Measurements from ENCODE around the gene PCNX4.
"Not testable (repeated sequence)": the region's sequence is repeated elsewhere in the genome, so short reads cannot be mapped to it uniquely, and the experiment has no call there.

The PCNX4 gene

DNA sequence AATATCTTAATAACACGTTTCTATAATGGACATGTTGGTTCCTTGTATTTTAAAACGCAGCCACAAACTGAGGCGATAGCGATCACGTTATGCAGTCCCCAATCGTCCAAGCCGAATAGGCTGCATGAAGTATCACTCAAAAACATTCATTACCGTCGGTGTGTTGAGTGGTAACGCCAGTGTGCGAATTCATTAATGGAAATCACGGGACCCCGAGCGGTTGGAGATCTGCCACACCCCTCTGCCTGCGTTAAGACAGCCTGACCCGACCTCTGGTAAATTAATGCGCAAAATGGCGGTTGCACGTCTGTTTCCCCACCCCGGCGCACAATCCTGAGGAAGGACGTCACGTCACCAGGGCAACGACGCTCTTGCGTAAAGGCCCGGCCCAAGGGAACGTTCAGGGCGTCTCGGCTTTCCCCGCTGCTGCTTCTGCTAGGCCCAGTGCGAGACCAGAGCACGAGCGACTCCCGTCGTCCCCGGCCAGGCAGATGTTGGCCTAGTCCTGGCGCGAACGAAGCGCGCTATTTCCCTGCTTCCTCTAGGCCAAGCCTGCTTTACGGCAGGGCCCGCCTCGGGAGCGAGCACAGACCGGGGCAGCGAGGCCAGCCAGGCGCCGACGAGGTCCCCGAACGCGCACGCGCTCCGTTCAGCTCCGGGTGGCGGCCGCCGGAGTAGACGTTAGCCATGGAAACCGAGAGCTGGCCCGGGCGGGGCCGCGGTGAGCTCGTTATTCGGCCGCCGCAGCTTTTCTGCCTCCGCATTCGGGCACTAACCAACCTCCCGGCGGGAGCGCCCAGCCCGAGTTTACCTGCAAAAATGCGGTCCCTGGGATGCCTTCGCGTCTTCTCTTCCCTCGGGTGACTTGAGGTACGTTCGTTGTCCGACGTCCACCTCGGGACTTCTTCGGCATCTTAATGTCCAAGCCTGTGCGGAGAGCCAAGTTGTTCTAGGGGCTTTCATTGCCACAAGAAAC is at the start of gene PCNX4:
Gene PCNX4, plus strand, starts transcription at position 374 of the 976 bp plus-strand sequence. CDS start 15,716 bp downstream, outside the sequence.
- peak; percentile 81 to 88 for DNase-seq (ENCODE audit: low read depth in 2 of 2)

DNA sequence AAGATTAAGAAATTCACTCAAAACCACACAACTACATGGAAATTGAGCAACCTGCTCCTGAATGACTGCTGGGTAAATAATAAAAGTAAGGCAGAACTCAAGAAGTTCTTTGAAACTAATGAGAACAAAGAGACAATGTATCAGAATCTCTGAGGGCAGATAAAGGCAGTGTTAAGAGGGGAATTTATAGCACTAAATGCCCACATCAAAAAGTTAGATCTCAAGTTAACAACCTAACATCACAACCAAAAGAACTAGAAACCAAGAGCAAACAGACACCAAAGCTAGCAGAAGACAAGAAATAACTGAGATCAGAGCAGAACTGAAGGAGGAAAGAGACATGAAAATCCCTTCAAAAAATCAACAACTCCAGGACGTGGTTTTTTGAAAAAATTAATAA is 43.7 kb upstream of the PCNX4 start:
- DNase-seq (ENCODE audit: low read depth in 2 of 2) = not testable (repeated sequence)

DNA sequence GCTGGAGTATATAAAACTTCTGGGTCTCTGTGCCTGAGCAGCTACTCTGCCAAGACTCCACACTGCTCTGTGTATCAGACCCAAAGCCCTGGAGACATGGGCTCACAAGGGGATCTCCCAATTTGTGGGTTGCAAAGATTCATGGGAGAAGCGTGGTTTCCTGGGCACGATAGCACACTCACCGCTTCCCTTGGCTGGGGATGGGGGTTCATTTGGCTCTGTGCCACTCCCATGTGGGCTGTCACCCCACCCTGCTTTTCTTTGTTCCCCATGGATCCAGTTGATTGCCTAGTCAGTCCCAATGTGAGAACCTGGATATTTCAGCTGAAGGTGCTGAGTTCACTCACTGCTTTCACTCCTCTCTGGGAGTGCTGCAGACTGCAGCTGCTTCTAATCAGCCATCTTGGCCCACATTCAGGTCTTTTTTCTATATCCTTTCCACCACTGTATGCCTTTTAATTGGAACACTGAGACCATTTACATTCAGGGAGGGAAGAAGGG is 40.0 kb upstream of the PCNX4 start:
- DNase-seq (ENCODE audit: low read depth in 2 of 2) = no peak

DNA sequence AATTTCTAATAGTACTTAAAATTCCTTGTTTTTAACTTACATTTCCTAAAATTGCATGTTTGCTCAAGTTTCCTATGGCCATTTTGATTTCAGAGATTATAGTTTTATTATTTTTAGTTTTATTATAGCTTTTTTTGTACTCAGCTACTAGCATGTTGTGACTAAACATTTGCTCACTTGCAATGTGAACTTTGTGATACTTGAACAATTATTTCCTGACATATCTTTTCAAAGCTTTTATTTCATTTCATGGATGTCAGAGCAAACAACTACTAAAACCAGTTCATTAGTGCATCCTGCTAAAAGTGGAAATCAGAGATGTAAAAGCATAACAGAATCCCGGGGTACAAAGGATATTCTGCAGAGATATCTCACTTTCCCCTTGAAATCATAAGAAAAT is 33.6 kb upstream of the PCNX4 start:
- no peak for DNase-seq (ENCODE audit: low read depth in 2 of 2)

DNA sequence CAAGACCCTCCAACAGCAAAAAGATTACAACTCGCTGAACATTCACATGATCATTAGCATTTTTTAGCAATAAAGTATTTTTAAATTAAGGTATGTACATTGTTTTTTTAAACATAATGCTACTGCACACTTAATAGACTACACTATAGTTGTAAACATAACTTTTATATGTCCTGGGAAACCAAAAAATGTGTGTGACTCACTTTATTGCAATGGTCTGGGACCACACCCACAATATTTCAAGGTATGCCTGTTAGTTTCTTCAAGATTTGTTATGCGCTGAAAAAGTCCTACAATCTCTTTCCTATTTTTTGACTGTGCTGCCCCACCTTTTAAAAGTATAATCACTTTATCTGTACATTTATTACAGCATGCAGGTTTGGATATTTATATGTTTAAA is 30.4 kb upstream of the PCNX4 start:
- no peak for DNase-seq (ENCODE audit: low read depth in 2 of 2)

DNA sequence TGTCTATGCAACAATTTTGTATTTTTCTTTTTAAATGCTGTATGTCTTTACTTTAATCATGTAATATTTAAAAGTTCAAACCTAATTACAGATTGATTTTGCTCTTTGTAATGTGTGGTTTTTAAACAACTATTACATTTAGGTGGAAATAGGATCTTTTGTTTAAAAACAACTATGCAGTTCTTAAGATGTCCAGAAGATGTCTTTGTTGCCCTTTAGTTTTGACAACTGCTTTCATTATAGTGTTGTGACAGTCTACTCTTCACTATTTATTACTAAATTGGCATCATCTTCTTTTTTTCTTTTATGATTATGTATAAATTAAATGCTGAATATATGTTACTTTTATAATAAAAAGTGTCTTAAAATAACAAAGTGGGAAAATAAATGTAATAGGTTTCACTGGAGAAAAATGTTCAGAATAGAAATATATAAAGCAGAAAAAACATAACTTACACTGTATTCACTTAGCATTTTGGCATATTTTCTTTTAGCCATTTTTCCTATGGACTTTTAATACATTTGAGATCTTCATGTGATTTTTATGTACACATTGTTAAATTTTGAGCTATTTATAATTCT is 27.1 kb upstream of the PCNX4 start:
- no peak for DNase-seq (ENCODE audit: low read depth in 2 of 2)

DNA sequence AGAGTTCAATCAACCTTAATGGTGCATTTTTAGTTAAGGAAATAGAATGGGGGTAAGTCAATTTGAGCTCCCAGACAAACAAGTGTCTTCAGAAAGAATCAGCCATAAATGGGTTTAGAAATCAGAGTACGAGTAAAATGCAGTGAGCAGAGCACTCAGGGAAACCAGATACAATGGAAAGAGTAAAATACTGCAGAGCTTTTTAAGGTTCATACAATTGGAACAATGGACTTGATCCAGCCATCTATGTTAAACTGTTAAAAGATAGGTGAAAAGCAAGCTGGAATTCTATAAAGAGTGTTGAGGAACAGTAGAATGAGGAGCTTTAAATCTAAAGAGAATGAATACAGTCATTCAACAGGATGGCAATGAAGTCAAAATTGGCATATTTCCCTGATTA is 23.8 kb upstream of the PCNX4 start:
- no peak for DNase-seq (ENCODE audit: low read depth in 2 of 2)

DNA sequence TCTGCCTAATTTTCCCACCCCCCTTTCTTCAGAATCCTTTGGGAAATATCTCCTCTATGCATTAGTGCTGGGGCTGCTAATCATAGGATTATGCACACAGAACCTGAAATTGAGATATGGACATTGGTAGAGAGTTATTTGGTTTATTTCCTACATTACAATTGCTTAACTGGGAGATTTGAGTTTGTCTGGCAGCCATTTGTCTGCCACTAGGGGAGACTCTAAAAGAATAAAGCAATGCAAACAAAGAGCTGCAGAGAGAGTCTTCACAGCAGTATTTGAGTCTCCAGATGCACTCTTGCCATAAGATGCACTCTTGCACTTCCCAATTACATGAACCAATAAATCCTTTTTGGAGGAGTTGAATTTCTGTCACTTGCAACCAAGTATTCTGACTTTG is 12.0 kb upstream of the PCNX4 start:
- DNase-seq (ENCODE audit: low read depth in 2 of 2) = no peak

DNA sequence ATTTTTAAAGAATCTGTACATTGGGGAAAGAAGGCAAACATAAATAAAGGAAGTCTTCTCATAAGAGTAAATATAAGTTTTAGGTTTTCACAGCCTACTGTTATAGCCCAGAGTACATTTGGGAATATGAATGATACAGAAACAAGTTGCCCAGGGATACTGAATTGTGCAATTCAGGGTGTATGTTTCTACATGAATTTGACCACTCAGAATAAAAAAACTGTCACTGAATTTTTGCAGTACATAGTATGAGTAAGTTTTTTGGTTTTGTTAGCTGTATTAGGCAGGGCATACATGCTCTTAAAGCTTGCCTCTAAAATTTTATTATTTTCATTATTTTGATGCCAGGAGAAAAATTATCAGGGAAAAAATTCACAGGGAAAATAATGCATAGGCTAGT is 6.6 kb upstream of the PCNX4 start:
- no peak for DNase-seq (ENCODE audit: low read depth in 2 of 2)

DNA sequence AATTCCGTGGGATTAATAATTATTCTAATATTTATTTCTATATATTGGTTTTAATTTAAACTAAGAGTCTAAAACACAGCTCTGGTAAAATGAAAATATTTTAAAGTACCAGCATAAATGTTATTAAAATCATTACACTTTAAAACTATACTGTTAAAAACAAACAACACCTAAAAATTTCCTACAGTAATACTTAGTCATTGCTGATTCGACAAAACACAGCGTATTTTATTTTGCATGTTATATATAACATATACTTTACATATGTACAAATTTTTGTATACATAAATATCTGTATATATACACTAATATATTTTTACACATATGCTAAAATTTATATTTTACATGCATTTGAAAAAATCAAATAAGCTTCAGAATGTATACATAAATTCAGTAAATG is 6.0 kb upstream of the PCNX4 start:
- no peak for DNase-seq (ENCODE audit: low read depth in 2 of 2)

DNA sequence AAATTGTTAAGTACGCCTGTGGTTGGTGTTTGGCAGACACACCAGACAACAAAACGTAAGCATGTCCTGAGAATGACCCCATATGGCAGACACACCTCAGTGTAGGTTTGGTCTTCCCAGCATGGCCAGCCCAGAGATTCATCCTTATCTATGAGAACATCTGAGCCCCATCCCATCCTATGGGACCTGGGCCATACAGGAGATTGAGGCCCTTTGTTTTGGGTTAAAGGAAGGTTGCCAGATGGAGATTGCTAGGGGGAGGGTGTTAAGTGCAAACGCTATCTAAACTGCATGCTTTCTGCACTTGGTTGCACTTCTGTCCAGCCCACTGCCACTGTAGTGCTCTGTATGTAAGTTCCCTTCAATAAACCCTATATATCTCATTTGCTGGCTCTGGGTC is 4.1 kb upstream of the PCNX4 start:
- DNase-seq (ENCODE audit: low read depth in 2 of 2) = no peak

DNA sequence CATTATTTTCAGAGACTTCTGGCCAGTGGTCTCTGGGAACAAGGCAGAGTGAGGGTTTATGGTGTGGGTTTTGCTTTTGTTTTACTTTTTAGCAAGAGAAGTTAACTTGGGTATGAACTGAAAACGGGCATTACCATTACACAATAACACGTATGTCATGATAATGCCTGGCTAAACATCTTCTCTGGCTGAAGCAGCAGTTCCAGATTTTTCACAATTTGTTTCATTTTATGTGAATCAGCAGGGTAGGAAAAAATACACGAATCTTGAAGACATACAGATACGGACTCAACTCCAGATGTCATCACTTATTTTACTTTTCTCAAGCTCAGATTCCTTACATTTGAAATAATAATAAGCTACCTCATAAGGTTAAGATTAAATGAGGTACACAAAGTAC is 2.5 kb upstream of the PCNX4 start:
- DNase-seq (ENCODE audit: low read depth in 2 of 2) = no peak

DNA sequence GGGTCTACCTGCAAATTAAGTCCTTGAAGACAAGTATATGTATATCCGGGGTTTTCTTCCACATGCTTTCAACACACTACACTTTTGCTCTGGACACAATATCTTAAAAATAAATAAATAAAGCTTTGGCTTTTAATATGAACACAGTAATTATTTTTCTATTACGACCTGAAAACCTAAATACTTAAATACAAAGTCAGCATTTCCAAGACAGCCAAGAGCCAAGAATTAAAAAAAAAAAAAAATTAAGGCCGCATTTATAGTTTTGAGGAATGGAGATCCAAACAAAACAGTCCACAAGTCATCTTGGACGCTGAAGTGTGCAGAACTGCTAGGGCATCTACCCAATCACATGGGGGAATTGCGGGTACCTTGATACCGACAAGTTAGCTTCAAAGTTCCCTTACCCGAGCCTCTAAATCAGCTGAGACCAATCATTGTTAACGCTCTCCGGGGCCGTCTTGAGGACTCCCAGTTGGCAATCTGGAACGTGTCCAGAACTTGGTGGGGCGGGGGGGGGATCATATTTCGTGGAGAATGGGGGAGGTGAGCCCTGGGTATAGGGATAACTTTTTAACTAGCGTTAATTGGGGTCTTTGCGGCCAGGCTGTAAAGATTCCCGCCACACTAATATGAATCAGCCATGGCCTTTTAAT is 731 bp upstream of the PCNX4 start:
- DNase-seq (ENCODE audit: low read depth in 2 of 2) = no peak

DNA sequence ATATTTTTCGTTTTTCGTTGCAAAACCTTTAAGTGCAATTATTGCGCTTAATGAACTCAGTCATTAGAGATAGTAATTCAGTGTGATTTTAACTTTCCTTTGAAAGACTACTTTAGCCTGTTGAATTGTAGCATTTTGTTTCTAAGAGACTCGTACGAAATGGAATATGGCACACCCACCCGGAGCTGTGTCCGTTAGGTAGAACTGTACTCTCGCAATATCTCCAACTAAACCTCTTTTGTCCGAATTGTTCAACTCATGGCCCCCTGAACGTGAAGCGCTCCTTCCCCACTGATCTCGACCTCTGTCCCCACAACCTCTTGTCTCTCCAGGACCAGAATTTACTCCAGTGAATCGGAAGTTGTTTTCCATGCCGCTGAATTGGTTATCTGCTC is 800 bp downstream of the PCNX4 start:
- no peak for DNase-seq (ENCODE audit: low read depth in 2 of 2)

DNA sequence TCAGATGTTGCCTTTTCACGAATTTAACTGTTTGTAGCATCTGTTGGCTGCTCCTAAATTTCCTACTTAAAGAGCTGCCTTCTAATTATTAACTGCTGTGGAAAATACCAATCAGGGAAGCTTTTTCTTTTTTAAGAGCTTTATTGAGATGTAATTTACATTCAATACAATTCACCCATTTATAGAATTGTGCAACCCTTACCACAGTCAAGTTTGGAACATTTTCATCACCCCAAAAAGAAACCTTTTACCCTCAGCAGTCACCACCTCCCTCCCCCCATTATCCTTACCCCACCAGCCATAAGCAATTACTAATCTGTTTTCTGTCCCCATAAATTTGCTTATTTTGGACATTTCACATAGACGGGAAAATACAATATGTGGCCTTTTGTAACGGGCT is 1.4 kb downstream of the PCNX4 start:
- DNase-seq (ENCODE audit: low read depth in 2 of 2) = no peak

DNA sequence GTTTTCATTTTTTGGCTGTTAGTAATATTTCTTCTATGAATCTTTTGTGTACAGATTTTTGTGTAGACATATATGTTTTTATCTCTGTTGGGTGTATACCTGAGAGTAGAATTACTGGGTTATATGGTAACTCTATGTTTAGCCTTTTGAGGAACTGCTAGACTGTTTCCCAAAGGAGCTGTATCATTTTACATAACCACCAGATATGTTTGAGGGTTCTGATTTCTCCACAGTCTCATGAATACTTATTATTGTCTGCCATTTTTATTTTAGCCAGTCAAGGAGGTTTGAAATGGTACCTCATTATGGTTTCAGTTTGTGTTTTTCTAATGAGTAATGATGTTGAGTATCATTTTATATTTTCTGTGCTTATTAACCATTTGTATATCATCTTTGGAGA is 1.9 kb downstream of the PCNX4 start:
- DNase-seq (ENCODE audit: low read depth in 2 of 2) = no peak

DNA sequence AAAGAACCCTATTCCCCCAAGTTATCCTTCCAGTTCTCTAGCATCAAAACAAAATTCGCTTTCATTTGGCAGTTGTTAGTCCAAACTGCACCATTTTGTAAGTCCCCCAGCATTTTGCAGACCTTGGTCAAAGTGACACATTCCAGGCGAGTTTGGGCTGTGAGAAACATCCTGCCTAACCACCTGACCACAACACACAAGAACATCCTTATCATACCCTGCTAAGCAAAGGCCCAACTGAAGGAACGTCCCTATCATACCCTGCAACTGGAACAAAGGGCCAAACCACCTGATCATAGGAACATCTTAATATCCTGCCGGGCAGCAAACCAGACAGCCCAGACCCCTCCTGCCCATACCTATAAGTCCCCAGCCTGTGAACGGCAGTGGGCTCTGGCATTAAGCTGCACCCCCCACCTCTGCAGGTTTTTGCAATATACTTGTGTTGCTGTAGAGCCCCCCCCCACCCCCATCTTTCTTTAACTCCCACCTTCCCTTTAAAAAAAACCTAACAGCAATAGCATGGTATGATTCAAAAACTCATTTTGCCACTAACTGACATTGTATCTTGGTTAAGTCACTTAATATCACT is 2.7 kb downstream of the PCNX4 start:
- DNase-seq (ENCODE audit: low read depth in 2 of 2) = no peak

DNA sequence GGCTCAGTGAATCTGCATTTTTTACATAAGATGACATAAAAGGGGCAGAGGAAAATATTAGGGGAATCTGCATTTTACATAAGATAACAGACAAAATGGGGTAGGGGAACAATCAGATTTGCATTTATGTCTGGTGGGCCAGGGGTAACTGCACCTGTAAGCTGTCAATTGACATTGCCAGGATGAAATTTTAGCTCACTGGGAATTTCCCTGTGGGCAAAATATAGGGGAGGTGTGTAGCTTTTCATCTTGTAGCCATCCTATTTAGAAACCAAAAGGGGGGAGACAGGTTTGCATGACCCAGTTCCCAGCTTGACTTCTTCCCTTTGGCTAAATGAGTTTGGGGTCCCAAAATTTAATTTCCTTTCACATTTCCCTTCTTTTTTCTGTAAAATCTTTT is 3.5 kb downstream of the PCNX4 start:
- no peak for DNase-seq (ENCODE audit: low read depth in 2 of 2)

DNA sequence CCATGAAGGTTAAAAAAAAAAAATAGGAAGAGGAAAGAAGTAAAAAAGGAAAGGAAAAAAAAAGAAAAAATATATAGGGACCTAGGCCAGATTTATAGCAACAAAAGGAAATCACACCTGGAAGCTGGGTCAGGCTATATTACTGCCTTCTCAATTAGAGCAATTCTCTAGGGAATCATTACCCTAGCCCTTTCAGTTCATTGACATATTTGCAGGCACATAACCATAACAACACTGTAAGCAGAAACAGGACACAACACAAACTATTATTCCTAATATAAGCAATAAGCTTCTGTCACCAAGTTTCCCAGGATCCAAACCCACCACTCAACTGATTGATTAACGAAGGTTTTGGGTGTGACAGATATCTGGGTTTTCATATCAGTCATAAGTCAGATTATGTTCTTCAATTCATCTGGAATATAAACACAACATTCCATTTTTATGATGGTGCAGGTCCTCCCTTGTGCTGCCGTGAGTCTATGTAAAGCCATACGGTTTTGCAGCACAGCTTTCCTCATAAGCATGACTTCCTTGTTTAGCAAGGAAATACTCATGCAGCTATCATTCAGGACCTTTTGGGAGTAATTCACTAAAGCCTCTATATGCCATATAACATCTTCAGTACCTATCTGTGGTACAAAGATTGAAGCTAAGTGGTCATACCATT is 4.2 kb downstream of the PCNX4 start:
- DNase-seq (ENCODE audit: low read depth in 2 of 2) = no peak

DNA sequence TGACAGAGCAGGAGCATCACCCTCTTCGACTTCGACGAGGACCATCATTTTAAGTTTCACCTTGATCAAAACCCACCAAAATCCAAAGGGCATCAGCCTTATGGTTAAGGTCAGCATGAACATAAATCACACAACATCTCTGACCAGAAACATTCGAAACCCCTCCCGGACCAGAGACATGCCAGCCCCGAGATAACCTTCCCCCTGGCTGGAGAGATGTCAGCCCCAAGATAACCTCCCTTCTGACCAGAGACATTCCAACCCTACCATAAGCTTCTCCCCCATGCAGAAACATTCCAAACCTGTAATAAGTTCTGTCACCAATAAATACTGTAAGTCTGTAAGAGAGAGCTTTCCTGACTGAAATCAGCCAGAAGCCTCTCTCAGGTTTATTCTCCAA is 6.3 kb downstream of the PCNX4 start:
- DNase-seq (ENCODE audit: low read depth in 2 of 2) = no peak

DNA sequence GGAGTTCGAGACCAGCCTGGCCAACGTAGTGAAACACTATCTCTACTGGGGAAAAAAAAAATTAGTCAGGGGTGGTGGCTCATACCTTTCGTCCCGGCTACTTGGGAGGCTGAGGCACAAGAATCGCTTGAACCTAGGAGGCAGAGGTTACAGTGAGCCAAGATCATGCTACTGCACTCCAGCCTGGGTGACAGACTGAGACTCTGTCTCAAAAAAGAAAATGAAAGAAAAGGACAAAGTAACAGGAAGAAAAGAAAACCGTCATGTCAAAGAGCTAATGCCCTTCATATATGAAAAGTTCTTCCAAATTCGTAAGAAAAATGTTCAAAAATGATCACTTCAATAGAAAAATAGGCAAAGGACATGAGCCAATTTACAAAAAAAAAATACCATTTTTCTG is 8.1 kb downstream of the PCNX4 start:
- not testable (repeated sequence) for DNase-seq (ENCODE audit: low read depth in 2 of 2)

DNA sequence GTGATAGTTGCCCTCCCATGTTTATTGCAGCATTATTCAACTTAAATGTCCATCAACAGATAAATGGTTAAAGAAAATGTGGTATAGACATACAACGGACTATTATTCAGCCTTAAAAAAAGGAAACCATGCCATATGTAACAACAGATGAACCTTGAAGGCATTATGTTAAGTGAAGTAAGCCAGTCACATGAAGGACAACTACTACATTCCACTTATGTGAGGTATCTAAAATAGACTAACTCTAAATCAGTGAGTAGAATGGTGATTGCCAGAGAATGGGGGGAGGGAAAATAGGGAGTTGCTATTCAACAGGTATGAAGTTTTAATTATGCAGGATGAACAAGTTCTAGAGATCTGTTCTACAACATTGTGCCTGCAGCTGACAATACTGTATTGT is 10.1 kb downstream of the PCNX4 start:
- no peak for DNase-seq (ENCODE audit: low read depth in 2 of 2)
